ENCODE results near the gene SPOP. TPM values are rescaled to one million over a fixed set of nuclear protein-coding genes. Genes with fewer than 3 reads are reported as not detected.

SPOP gene
- total and polyA plus RNA-seq, 12 donors: 39.8 to 79.9 (median 65.8) TPM

DNA sequence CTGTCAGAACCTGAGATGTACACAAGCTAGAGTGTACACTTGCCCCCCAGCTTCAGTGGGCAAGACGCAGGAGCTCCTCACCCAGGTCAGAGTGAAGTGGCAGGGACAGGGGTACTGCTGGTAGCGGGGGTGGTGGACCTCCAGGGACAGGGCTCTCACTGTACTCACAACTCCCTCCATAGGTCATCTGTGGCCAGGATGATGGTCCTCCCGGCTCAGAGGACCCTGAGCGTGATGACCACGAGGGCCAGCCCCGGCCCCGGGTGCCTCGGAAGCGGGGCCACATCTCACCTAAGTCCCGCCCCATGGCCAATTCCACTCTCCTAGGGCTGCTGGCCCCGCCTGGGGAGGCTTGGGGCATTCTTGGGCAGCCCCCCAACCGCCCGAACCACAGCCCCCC lies 99.5 kb downstream of the SPOP start:
- Histone ChIP-seq H3K9me3 (no peaks in the 10 kb centered on the region), H3K4me3 (no peak overlapping the region), H3K4me1 (peaks cover 6 to 55% (median 22%) of the 10 kb centered on the region in 9 donors), H3K27me3 (peaks cover 0 to 41% (median 0%) of the 10 kb centered on the region in 7 donors), H3K36me3 (peaks cover 0 to 11% (median 0%) of the 10 kb centered on the region in 9 donors), H3K27ac (no peak overlapping the region)
- WGBS, 2 donors: 94% methylated on average over 13 of the region's 13 CpGs
- DNase-seq (no peak), ATAC-seq (no peak)
- TF ChIP-seq, protein P1, sequence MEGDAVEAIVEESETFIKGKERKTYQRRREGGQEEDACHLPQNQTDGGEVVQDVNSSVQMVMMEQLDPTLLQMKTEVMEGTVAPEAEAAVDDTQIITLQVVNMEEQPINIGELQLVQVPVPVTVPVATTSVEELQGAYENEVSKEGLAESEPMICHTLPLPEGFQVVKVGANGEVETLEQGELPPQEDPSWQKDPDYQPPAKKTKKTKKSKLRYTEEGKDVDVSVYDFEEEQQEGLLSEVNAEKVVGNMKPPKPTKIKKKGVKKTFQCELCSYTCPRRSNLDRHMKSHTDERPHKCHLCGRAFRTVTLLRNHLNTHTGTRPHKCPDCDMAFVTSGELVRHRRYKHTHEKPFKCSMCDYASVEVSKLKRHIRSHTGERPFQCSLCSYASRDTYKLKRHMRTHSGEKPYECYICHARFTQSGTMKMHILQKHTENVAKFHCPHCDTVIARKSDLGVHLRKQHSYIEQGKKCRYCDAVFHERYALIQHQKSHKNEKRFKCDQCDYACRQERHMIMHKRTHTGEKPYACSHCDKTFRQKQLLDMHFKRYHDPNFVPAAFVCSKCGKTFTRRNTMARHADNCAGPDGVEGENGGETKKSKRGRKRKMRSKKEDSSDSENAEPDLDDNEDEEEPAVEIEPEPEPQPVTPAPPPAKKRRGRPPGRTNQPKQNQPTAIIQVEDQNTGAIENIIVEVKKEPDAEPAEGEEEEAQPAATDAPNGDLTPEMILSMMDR (IDR thresholded peaks at IDR 0.05): no peak
- intact Hi-C loops (cut with DNase I): loop anchor here in 6 of 10 donors (5.0 to 10.0 kb wide), 4 partner anchors 34 to 276 kb away; no protein-coding TSS in a partner anchor

DNA sequence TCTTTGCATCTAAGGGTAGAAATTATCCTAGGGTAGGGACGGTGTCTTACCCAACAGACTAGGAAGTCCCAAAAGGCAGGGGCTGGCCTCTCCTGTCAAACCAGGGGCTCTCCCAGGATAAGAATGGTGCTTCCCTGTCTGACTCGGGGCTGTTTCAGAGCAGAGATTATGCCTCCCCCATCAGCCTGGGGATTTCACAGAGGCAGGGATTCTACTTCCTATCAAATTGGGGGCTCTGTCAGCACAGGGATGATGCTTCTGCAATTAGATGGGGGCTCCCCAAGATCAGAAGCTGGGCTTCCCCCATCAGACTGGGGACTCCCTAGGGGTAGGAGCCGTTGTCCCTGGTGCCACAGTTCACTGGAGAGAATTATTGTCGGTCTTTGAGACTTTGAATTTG lies 99.9 kb downstream of the SPOP start:
- H3K4me1 ChIP-seq: peaks cover 6 to 55% (median 22%) of the 10 kb centered on the region in 9 donors
- DNase-seq (no peak), ATAC-seq (no peak)
- peak overlapping the region in 2 of 10 donors; percentile 73 to 80 for H3K27ac ChIP-seq
- no peaks in the 10 kb centered on the region for H3K9me3 ChIP-seq
- peaks cover 0 to 11% (median 0%) of the 10 kb centered on the region in 9 donors for H3K36me3 ChIP-seq
- TF ChIP-seq, protein P1 (IDR thresholded peaks at IDR 0.05): no peak
- H3K4me3 ChIP-seq: peak overlapping the region in 3 of 10 donors; percentile 73 to 76 (median 76)
- intact Hi-C loops (cut with DNase I): loop anchor here in 7 of 10 donors (2.0 to 10.0 kb wide), 5 partner anchors 34 to 277 kb away; no protein-coding TSS in a partner anchor
- WGBS, 2 donors: 59 to 66% methylated on average over 4 of the region's 4 CpGs
- H3K27me3 ChIP-seq: peaks cover 0 to 41% (median 0%) of the 10 kb centered on the region in 7 donors

DNA sequence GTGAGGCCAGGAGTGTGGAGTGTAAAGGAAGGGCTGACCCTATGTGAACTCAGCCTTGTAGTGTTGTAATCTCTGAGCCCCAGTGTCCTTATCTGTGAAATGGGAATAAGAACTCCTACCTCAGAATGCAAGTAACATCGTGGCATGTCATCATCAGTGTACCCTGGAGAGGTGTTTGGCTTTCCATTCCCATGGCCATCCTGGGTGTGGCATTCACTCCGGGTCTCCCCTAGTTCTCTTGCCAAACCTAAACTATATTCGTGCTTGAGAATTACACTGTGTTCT lies 100.3 kb downstream of the SPOP start:
- Histone ChIP-seq H3K27ac (peak overlapping the region in 5 of 10 donors; percentile 60 to 84 (median 73)), H3K9me3 (no peaks in the 10 kb centered on the region), H3K4me3 (peak overlapping the region in 8 of 10 donors; percentile 56 to 79 (median 74)), H3K4me1 (peaks cover 6 to 55% (median 22%) of the 10 kb centered on the region in 9 donors), H3K27me3 (peaks cover 0 to 41% (median 0%) of the 10 kb centered on the region in 7 donors), H3K36me3 (peaks cover 0 to 11% (median 0%) of the 10 kb centered on the region in 9 donors)
- DNase-seq (no peak), ATAC-seq (no peak)
- intact Hi-C loops (cut with DNase I): loop anchor here in 7 of 10 donors (2.0 to 10.0 kb wide), 5 partner anchors 35 to 277 kb away; no protein-coding TSS in a partner anchor
- 49 to 66% methylated on average over 3 of the region's 3 CpGs for WGBS, 2 donors
- TF ChIP-seq, protein P1 (IDR thresholded peaks at IDR 0.05): no peak

DNA sequence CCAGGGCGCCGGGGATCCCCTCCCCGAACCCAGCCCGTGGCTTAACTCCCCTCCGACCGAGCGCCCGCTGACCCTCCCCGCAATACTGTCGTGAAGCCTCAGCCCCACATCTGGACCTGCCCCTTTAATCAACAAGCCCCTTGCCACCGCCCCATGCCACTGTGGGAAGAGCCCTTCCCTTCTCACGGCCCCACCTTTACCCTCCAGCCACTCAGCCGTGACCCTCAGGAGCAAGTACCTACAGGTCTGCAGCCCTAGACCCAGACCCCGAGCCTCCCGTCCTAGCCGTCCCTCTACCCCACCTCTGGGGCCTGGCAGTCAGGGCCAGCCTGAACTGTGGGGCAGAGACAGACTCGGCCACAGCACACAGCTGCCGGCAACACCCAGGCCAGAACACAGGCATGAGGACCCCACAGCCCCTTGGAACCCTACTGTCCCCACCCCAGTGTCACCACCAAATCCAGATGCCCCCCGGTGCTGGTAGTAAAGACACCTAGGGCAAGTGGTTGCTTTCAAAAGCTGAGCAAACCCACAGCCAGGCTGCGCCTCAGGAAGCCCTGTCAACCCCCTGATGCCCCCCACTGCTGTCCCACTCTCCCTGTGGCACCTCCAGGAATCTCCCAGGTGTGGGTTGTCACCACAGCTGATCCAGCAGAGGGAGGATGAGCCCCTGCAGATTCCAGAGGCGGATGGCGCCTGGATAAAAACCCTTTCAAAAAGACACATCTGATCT lies 100.8 kb downstream of the SPOP start:
- Histone ChIP-seq H3K27ac (peak overlapping the region in 9 of 10 donors; percentile 17 to 84 (median 61)), H3K36me3 (peaks cover 0 to 11% (median 0%) of the 10 kb centered on the region in 9 donors), H3K27me3 (peaks cover 0 to 41% (median 0%) of the 10 kb centered on the region in 7 donors), H3K4me3 (peak overlapping the region; percentile 56 to 79 (median 74)), H3K4me1 (peaks cover 6 to 55% (median 22%) of the 10 kb centered on the region in 9 donors), H3K9me3 (no peaks in the 10 kb centered on the region)
- TF ChIP-seq, protein P1 (IDR thresholded peaks at IDR 0.05): no peak
- ATAC-seq: peak in 6 of 8 donors; percentile 2 to 39 (median 9)
- intact Hi-C loops (cut with DNase I): loop anchor here in 7 of 10 donors (2.0 to 10.0 kb wide), 5 partner anchors 35 to 278 kb away; no protein-coding TSS in a partner anchor
- no peak for DNase-seq
- WGBS, 2 donors: 20% methylated on average over 22 of the region's 22 CpGs
